Measurements from ENCODE around the gene OR10P1.

The OR10P1 gene

DNA sequence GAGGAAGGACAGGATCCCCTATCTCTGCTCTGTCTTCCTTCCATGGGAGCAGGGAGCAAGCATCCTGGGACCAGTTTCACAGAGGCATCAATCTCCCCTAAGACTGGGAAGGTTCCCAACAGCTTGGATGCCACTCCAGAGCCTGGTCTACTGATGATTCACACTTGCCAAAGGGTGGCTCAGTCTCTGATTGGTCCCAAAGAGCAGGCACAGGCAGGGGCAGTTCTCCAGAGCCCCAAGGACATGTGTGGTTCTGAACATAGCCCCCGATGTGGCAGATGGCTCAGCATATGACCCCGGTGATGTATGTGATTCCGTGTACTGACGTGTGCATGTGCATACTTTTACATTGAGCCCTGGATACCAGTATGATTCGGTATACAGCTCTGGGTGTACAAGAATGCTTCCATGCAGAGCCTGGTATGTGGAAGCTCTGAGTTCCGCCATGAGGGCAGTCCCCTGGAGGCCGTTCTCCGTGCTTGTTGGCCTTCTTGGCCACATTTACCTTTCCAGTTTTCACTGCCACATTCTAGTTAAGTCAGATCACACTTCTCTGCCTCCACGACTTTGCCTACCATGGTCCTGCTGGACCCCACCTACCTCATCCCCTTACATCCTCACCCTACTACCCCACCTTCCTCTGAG lies 49.8 kb downstream of the OR10P1 start:
- DNase-seq: no peak

Measured in activated T-cell treated with anti-CD3 and anti-CD28 coated beads, Interleukin-2, amount 50 U/mL, for 1 hour (primary cell).